ENCODE data around the gene TRIM28.
A peak's percentile ranks its signal among the peaks of the same experiment; 100 is the strongest.

TRIM28 gene

GRCh38 chr19:58581227-58582141, 37.6 kb downstream of the TRIM28 start:
- peak; percentile 92 for DNase-seq

- no peak for DNase-seq
Measured at GRCh38 chr19:58582985-58583384, 39.1 kb downstream of the TRIM28 start.

- DNase-seq = no peak
Measured at GRCh38 chr19:58584498-58585441, 40.9 kb downstream of the TRIM28 start.

GRCh38 chr19:58585442-58586132, 41.7 kb downstream of the TRIM28 start:
- DNase-seq = no peak

- DNase-seq = no peak
Measured at GRCh38 chr19:58586133-58586765, 42.4 kb downstream of the TRIM28 start.

All from activated CD4-positive, alpha-beta T cell treated with anti-CD3 and anti-CD28 coated beads, Interleukin-2, amount 50 U/mL, for 16 hours (primary cell).